Measurements from ENCODE around the gene ING1. TPM values are rescaled to one million over a fixed set of nuclear protein-coding genes. Genes with fewer than 3 reads are reported as not detected.

Gene ING1
- total RNA-seq, 1 donor from 2014 or later: 26.8 TPM

- Mint-ChIP-seq H3K9me3 (peaks cover 15% of the 10 kb centered on the region), H3K36me3 (ENCODE audit: low read depth) (peaks cover 17% of the 10 kb centered on the region)
These were observed 24.1 kb downstream of the ING1 start for GRCh38 chr13:110737555-110737954.

GRCh38 chr13:110743687-110744086, 30.2 kb downstream of the ING1 start:
- Mint-ChIP-seq H3K27me3 (ENCODE audit: low read depth) (no peaks in the 10 kb centered on the region), H3K36me3 (ENCODE audit: low read depth) (peaks cover 10% of the 10 kb centered on the region), H3K27ac (ENCODE audit: unreplicated experiment) (no peak overlapping the region), H3K9me3 (peaks cover 12% of the 10 kb centered on the region), H3K4me3 (no peak overlapping the region), H3K4me1 (no peaks in the 10 kb centered on the region)
- TF ChIP-seq, protein P1, sequence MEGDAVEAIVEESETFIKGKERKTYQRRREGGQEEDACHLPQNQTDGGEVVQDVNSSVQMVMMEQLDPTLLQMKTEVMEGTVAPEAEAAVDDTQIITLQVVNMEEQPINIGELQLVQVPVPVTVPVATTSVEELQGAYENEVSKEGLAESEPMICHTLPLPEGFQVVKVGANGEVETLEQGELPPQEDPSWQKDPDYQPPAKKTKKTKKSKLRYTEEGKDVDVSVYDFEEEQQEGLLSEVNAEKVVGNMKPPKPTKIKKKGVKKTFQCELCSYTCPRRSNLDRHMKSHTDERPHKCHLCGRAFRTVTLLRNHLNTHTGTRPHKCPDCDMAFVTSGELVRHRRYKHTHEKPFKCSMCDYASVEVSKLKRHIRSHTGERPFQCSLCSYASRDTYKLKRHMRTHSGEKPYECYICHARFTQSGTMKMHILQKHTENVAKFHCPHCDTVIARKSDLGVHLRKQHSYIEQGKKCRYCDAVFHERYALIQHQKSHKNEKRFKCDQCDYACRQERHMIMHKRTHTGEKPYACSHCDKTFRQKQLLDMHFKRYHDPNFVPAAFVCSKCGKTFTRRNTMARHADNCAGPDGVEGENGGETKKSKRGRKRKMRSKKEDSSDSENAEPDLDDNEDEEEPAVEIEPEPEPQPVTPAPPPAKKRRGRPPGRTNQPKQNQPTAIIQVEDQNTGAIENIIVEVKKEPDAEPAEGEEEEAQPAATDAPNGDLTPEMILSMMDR (conservative IDR thresholded peaks at IDR 0.05): no peak
- DNase-seq (ENCODE audit: low read depth, low spot score): no peak

More at GRCh38 chr13:110737555-110737954, 24.1 kb downstream of the ING1 start:
- Mint-ChIP-seq H3K4me3 (no peak overlapping the region), H3K4me1 (no peaks in the 10 kb centered on the region), H3K27ac (ENCODE audit: unreplicated experiment) (no peak overlapping the region), H3K27me3 (ENCODE audit: low read depth) (no peaks in the 10 kb centered on the region)
- TF ChIP-seq, protein P1 (conservative IDR thresholded peaks at IDR 0.05): no peak
- DNase-seq (ENCODE audit: low read depth, low spot score): no peak

DNA sequence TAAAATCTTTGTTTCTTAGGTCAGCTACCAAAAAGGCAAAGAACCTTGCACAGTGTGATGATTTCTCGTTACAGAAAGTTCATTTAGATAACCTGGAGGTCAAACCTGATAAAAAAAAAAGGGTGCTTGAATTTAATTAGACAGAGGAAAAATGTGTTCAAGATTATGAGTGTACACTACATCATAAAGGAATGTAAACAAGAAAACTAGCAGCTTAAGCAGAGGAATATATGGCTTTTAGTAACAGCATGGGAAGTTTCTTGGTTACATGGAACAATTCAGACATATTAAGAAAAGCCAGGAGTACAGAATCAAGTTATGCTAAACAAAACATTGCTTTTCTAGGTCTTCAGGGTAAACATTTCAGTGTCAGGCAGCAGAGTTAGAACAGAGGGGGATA, 32.9 kb downstream of the ING1 start:
- Mint-ChIP-seq H3K36me3 (ENCODE audit: low read depth) (peaks cover 10% of the 10 kb centered on the region), H3K4me3 (no peak overlapping the region), H3K9me3 (peaks cover 11% of the 10 kb centered on the region), H3K4me1 (no peaks in the 10 kb centered on the region), H3K27ac (ENCODE audit: unreplicated experiment) (no peak overlapping the region), H3K27me3 (ENCODE audit: low read depth) (no peaks in the 10 kb centered on the region)
- TF ChIP-seq, protein P1 (conservative IDR thresholded peaks at IDR 0.05): no peak
- no peak for DNase-seq (ENCODE audit: low read depth, low spot score)

DNA sequence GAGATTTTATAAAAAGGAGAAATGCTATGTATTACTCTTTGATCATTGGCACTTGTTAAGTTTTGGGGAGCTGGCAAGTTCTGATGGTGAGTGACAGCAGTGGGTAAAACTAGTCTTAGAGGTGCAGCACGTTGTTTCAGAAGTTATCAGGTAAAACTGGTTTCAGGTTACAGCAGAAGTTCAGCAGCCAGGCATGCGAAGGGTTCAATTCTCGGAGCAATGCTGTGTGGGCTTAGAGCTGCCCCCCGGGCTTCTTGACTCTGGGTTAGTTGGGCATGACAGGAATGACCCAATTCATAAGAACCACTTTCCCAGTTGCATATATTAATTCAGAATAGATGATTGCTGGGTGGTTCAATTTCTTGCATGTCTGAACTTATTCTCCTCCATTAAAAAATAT, 34.8 kb downstream of the ING1 start:
- TF ChIP-seq, protein P1 (conservative IDR thresholded peaks at IDR 0.05): no peak
- no peak overlapping the region for H3K27ac Mint-ChIP-seq (ENCODE audit: unreplicated experiment)
- no peak overlapping the region for H3K4me3 Mint-ChIP-seq
- peaks cover 8% of the 10 kb centered on the region for H3K9me3 Mint-ChIP-seq
- H3K4me1 Mint-ChIP-seq: no peaks in the 10 kb centered on the region
- H3K36me3 Mint-ChIP-seq (ENCODE audit: low read depth): peaks cover 13% of the 10 kb centered on the region
- H3K27me3 Mint-ChIP-seq (ENCODE audit: low read depth): no peaks in the 10 kb centered on the region
- DNase-seq (ENCODE audit: low read depth, low spot score): no peak

DNA sequence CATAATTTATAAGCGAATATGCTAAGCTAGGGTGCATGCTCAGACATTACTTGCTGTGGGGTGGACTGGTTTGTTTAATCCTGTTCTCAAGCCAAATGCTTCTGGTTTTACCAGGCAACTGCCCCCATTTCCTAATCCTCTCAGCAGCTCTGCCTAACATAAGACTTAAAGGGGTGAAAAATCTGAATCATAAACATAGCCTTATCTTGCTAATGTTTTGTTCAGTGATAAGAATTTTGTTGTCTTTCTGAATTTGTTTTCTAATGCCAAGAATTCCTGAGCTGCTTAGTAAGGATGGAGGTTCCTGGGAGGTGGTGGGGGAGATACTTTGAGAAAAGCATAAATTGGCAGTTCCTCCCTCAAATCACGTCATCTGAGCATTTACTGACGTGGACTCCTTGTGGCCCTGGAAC, 42.7 kb downstream of the ING1 start:
- H3K27ac Mint-ChIP-seq (ENCODE audit: unreplicated experiment): no peak overlapping the region
- no peaks in the 10 kb centered on the region for H3K4me1 Mint-ChIP-seq

More for the DNA sequence above, 42.7 kb downstream of the ING1 start:
- H3K4me3 Mint-ChIP-seq: no peak overlapping the region
- H3K9me3 Mint-ChIP-seq: peaks cover 3% of the 10 kb centered on the region
- no peaks in the 10 kb centered on the region for H3K27me3 Mint-ChIP-seq (ENCODE audit: low read depth)
- TF ChIP-seq, protein P1 (conservative IDR thresholded peaks at IDR 0.05): no peak
- no peak for DNase-seq (ENCODE audit: low read depth, low spot score)
- H3K36me3 Mint-ChIP-seq (ENCODE audit: low read depth): peaks cover 12% of the 10 kb centered on the region
